Endothelial cell (in vitro differentiated cells): ENCODE results near the gene GIPC2. TPM values are rescaled to one million over a fixed set of nuclear protein-coding genes. Genes with fewer than 3 reads are reported as not detected.

Experiments used
- DNase-seq: peaks from one replicate; pipeline ENCODE4 v3.0.0; 2021; ENCODE audit warnings: low spot score
- H3K27ac Mint-ChIP-seq: one replicate; pipeline ENCODE4 v1.8.0; 2021; ENCODE audit warnings: mixed read lengths, inconsistent platforms; ENCODE audit not compliant: unreplicated experiment
- H3K27me3 Mint-ChIP-seq: one replicate; pipeline ENCODE4 v1.8.0; 2021; ENCODE audit warnings: mild to moderate bottlenecking, moderate library complexity, mixed read lengths, inconsistent platforms; ENCODE audit not compliant: unreplicated experiment
- H3K36me3 Mint-ChIP-seq: one replicate; pipeline ENCODE4 v1.8.0; 2021; ENCODE audit warnings: mild to moderate bottlenecking, low read depth, mixed read lengths, inconsistent platforms; ENCODE audit not compliant: unreplicated experiment
- H3K4me1 Mint-ChIP-seq: one replicate; pipeline ENCODE4 v1.8.0; 2021; ENCODE audit warnings: mild to moderate bottlenecking, mixed read lengths, inconsistent platforms; ENCODE audit not compliant: unreplicated experiment
- H3K4me3 Mint-ChIP-seq: one replicate; pipeline ENCODE4 v1.8.0; 2021; ENCODE audit warnings: mild to moderate bottlenecking, mixed read lengths, inconsistent platforms; ENCODE audit not compliant: unreplicated experiment
- H3K9me3 Mint-ChIP-seq: one replicate; pipeline ENCODE4 v1.8.0; 2021; ENCODE audit warnings: mixed read lengths, inconsistent platforms; ENCODE audit not compliant: unreplicated experiment
- total RNA-seq: library from RNA; stranded (reverse); fragmentation: NEBNext Ultra II Directional; extraction: Animal tissue kit (Norgen Biotek cat#: 25700); gene quantifications from one replicate; pipeline ENCODE4 v1.2.1, GENCODE V29; 2021; ENCODE audit not compliant: unreplicated experiment
- TF ChIP-seq, protein P1 (sequence below): fragments of 200-600 bp; sonication (generic); IDR thresholded peaks from one replicate; pipeline ENCODE4 v1.5.0; 2021; ENCODE audit warnings: antibody characterized with exemption; ENCODE audit not compliant: unreplicated experiment

The GIPC2 gene
- total RNA-seq, 1 donor from 2014 or later, result 2.9 TPM

GRCh38 chr1:78170859-78171258, 125.1 kb downstream of the GIPC2 start:
- H3K9me3 Mint-ChIP-seq, result no peaks in the 10 kb centered on the region
- no peaks in the 10 kb centered on the region for H3K27me3 Mint-ChIP-seq
- no peaks in the 10 kb centered on the region for H3K36me3 Mint-ChIP-seq
- no peak overlapping the region for H3K4me3 Mint-ChIP-seq
- DNase-seq, result no peak
- no peak overlapping the region for H3K27ac Mint-ChIP-seq
- no peaks in the 10 kb centered on the region for H3K4me1 Mint-ChIP-seq
- TF ChIP-seq, protein P1, sequence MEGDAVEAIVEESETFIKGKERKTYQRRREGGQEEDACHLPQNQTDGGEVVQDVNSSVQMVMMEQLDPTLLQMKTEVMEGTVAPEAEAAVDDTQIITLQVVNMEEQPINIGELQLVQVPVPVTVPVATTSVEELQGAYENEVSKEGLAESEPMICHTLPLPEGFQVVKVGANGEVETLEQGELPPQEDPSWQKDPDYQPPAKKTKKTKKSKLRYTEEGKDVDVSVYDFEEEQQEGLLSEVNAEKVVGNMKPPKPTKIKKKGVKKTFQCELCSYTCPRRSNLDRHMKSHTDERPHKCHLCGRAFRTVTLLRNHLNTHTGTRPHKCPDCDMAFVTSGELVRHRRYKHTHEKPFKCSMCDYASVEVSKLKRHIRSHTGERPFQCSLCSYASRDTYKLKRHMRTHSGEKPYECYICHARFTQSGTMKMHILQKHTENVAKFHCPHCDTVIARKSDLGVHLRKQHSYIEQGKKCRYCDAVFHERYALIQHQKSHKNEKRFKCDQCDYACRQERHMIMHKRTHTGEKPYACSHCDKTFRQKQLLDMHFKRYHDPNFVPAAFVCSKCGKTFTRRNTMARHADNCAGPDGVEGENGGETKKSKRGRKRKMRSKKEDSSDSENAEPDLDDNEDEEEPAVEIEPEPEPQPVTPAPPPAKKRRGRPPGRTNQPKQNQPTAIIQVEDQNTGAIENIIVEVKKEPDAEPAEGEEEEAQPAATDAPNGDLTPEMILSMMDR, result no peak

GRCh38 chr1:78171736-78172590, 126.2 kb downstream of the GIPC2 start:
- Mint-ChIP-seq H3K4me1 (no peaks in the 10 kb centered on the region), H3K27me3 (no peaks in the 10 kb centered on the region), H3K9me3 (no peaks in the 10 kb centered on the region), H3K4me3 (no peak overlapping the region), H3K27ac (no peak overlapping the region), H3K36me3 (no peaks in the 10 kb centered on the region)
- DNase-seq, result no peak
- TF ChIP-seq, protein P1, result no peak

- TF ChIP-seq, protein P1, result no peak
- no peak overlapping the region for H3K4me3 Mint-ChIP-seq
Observed at GRCh38 chr1:78176448-78176847, 130.7 kb downstream of the GIPC2 start.

GRCh38 chr1:78177708-78178270, 132.0 kb downstream of the GIPC2 start:
- TF ChIP-seq, protein P1, result no peak
- H3K9me3 Mint-ChIP-seq, result no peaks in the 10 kb centered on the region
- H3K27me3 Mint-ChIP-seq, result peaks cover 1% of the 10 kb centered on the region
- H3K27ac Mint-ChIP-seq, result no peak overlapping the region
- no peak overlapping the region for H3K4me3 Mint-ChIP-seq
- DNase-seq, result no peak
- no peaks in the 10 kb centered on the region for H3K4me1 Mint-ChIP-seq
- no peaks in the 10 kb centered on the region for H3K36me3 Mint-ChIP-seq

More at GRCh38 chr1:78176448-78176847, 130.7 kb downstream of the GIPC2 start:
- no peaks in the 10 kb centered on the region for H3K36me3 Mint-ChIP-seq
- no peak for DNase-seq
- no peaks in the 10 kb centered on the region for H3K4me1 Mint-ChIP-seq
- peaks cover 1% of the 10 kb centered on the region for H3K27me3 Mint-ChIP-seq
- no peaks in the 10 kb centered on the region for H3K9me3 Mint-ChIP-seq
- H3K27ac Mint-ChIP-seq, result no peak overlapping the region

GRCh38 chr1:78178816-78179215, 133.1 kb downstream of the GIPC2 start:
- no peaks in the 10 kb centered on the region for H3K36me3 Mint-ChIP-seq
- TF ChIP-seq, protein P1, result no peak
- H3K4me1 Mint-ChIP-seq, result no peaks in the 10 kb centered on the region

More at GRCh38 chr1:78178816-78179215, 133.1 kb downstream of the GIPC2 start:
- no peak overlapping the region for H3K4me3 Mint-ChIP-seq
- no peak overlapping the region for H3K27ac Mint-ChIP-seq
- DNase-seq, result no peak
- peaks cover 1% of the 10 kb centered on the region for H3K27me3 Mint-ChIP-seq
- H3K9me3 Mint-ChIP-seq, result no peaks in the 10 kb centered on the region
